GM18951 (cell line): ENCODE measurements around the gene REXO5.

Experiments used
- POLR2A ChIP-seq: IDR thresholded peaks from 4 replicates; pipeline ENCODE4 v1.6.1; 2011; ENCODE audit warnings: mild to moderate bottlenecking; ENCODE audit not compliant: insufficient read length, insufficient read depth; ENCODE audit errors: extremely low read depth
- in situ Hi-C: fragments of 300-500 bp; cut with MboI; formaldehyde crosslinking; loops from one replicate; pipeline ENCODE4 v1.12.0; 2022; ENCODE audit warnings: low sequenced_read_pairs, mixed read lengths, inconsistent platforms; ENCODE audit not compliant: unreplicated experiment

Gene REXO5

GRCh38 chr16:20811889-20812439 lies 5.6 kb downstream of the REXO5 start:
- TF ChIP-seq POLR2A: no peak
- in situ Hi-C loops: no loop called here

DNA sequence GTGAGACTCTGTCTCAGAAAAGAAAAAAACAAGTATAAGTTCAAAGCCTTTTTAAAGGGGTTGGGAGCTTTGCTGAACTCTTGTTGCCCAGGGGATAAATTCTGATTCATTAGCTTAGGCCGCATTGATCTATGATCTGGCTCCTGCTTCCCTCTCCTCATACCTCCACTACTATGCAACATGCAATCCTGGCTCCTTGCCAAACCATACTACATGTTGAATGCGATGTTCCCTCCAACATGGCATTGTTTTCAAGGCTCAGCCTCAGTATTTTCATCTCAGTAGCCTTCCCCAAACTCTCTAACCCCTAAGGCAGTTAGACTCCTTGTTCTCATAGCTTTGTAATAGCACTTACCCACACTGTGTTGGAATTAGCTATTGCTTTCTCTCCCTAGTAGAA lies 6.2 kb downstream of the REXO5 start:
- no peak for TF ChIP-seq POLR2A
- in situ Hi-C loops: no loop called here

- in situ Hi-C loops: no loop called here
Measured at GRCh38 chr16:20814784-20815183, 8.5 kb downstream of the REXO5 start.

DNA sequence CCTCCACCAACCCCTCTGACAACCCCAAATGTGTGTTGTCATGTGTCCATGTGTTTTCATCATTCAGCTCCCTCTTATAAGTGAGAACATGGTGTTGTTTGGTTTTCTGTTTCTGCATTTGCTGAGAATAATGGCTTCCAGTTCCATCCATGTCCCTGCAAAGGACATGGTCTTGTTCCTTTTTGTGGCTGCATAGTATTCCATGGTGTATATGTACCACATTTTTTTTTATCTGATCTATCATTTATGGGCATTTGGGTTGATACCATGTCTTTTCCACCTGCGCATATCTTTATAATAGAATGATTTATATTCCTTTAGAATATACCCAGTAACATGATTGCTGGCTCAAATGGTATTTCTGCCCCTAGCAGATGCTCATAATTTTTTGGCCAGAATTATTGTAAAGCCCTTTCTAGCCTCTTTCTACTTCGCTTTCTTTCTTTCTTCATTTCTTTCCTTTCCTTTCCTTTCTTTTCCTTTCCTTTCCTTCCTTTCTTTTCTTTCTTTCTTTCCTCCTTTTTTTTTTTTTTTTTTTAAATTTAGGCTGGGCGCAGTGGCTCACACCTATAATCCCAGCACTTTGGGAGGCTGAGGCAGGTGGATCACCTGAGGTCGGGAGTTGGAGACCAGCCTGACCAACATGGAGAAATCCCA lies 12.7 kb downstream of the REXO5 start:
- in situ Hi-C loops: no loop called here
- no peak for TF ChIP-seq POLR2A

More at GRCh38 chr16:20814784-20815183, 8.5 kb downstream of the REXO5 start:
- no peak for TF ChIP-seq POLR2A

- in situ Hi-C loops: no loop called here
- no peak for TF ChIP-seq POLR2A
Measured at GRCh38 chr16:20821682-20822081, 15.4 kb downstream of the REXO5 start.

DNA sequence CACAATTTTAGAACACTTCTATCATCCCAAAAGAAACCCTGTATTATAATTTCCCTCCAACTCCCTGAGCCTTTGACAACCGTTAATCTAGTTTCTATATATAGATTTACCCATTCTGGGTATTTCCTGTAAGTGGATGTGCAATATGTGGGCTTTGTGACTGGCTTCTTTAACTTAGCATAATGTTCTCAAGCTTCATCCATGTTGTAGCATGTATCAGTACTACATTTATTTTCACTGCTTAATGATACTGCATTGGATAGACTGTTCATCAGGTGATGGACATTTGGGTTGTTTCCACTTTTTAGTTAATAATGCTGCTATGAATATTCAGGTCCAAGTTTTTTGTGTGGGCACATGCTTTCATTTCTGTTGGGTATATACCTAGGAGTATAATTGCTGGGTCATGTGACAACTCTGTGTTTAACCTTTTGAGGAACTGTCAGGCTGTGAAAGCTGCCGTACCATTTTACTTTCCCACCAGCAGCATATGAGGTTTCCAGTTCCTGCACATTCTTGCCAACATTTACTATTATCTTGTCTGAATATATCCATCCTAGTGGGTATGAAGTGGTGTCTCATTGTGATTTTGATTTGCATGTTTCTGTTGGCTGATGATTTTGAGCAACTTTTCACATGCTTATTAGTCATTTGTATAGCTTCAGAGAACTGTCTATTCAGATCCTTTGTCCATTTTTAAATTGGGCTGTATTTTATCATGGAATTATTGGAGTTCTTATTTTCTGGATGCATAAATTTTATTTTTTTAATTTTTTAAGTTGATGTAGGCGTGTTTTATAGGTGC lies 16.4 kb downstream of the REXO5 start:
- in situ Hi-C loops: no loop called here
- TF ChIP-seq POLR2A: no peak

GRCh38 chr16:20826039-20826566 lies 19.8 kb downstream of the REXO5 start:
- in situ Hi-C loops: no loop called here
- no peak for TF ChIP-seq POLR2A

DNA sequence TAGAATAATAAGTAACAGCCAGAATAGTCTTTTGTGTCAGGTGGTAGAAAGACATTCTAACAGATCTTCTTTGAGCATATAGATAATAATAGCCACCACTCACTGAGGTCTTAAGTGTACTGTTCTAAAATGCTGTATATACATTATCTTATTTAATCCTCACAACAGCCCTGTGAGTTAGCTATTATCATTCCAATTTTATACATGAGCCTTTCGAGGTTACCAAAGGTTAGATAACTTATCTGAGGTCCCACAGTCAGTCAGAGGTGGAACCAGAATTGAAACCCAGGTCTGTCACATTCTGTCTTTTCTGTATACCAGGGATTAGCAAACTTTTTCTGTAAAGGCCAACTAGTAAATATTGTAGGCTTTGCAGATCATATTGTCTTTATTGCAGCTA lies 23.2 kb downstream of the REXO5 start:
- in situ Hi-C loops: no loop called here
- TF ChIP-seq POLR2A: no peak

DNA sequence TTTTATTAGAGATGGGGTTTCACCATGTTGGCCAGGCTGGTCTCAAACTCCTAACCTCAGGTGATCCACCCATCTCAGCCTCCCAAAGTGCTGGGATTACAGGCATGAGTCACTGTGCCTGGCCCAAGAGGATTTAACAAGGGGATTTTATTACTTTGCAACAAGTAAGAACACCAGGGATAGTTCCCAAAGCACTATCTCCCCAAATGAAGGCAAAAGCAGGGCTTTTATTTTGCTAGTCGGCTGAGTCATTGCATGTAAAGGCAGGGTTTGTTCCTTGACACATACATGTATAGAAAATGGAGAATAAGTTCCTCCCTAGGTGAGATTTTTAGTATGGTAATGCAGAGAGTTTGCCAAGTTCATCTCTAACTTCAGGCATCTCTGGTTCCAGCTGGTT lies 24.0 kb downstream of the REXO5 start:
- TF ChIP-seq POLR2A: no peak
- in situ Hi-C loops: no loop called here

GRCh38 chr16:20833086-20833485 lies 26.8 kb downstream of the REXO5 start:
- in situ Hi-C loops: no loop called here
- TF ChIP-seq POLR2A: no peak

GRCh38 chr16:20838240-20838639 lies 31.9 kb downstream of the REXO5 start:
- no peak for TF ChIP-seq POLR2A
- in situ Hi-C loops: no loop called here

DNA sequence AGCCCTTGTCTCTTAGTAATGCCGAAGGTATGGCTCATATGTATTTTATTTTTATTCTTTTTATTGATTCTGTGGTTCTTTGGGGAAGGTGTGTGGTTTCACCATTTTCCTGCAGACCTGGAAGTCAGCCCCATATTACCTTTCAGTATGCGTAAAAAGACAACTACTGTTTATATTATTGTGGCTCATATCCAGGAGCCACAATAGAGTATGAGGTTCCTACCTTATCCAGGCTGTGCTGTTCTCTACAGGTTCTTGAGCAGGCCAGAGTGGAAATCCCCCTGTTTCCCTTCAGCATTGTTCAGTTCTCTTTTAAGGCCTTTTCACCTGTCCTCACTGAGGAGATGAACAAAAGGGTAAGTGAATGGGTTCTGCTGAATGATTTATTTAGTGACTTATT lies 33.2 kb downstream of the REXO5 start:
- TF ChIP-seq POLR2A: no peak
- in situ Hi-C loops: no loop called here

DNA sequence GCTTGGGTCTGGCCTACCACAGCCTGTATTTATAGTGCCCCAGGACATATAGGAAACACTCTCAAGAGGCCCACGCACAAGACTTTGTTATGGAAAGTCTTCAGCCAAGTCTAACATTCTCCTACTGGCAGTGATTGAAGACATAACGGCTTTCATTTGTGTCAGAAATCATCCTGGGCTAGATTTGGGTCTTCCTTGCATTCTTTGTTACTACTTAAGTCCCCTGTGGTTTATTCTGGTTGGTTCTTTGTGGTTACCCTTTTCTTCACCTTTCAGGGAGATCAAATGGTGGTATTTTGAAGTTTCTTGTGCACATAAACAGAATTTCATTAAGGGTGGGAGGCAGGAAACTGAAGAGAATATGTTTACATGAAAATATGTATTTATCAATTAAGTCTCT lies 37.7 kb downstream of the REXO5 start:
- TF ChIP-seq POLR2A: no peak
- in situ Hi-C loops: no loop called here

GRCh38 chr16:20844588-20844987 lies 38.3 kb downstream of the REXO5 start:
- TF ChIP-seq POLR2A: no peak
- in situ Hi-C loops: no loop called here

- no peak for TF ChIP-seq POLR2A
- in situ Hi-C loops: no loop called here
Measured at GRCh38 chr16:20846030-20846429, 39.7 kb downstream of the REXO5 start.
